NCI-H82 (cell line): ENCODE data around the gene CAMKV.
A peak's percentile ranks its signal among the peaks of the same experiment; 100 is the strongest.

Experiments used
- DNase-seq: peaks from one replicate; lab custom pipeline; 2025; lab: John Stamatoyannopoulos, UW

CAMKV gene

DNA sequence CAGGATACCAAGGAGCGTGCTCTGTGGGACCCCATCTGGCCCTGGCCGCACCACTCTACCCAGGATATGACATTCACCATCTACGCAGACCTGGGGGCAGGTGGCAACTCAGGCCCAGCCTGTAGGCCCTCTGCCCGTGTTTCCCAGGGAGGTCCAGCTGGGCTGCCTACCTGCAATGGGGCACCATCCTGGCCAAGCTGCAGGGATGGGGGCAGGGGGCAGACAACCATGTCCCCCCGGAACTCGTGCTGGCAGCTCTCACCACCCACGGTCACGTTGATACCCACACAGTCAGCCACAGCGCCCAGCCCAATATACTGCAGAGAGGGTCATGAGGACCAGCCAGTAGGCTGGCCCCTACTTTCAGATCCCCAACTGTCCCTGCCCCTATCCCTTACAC, 26.1 kb upstream of the CAMKV start:
- DNase-seq, result no peak

DNA sequence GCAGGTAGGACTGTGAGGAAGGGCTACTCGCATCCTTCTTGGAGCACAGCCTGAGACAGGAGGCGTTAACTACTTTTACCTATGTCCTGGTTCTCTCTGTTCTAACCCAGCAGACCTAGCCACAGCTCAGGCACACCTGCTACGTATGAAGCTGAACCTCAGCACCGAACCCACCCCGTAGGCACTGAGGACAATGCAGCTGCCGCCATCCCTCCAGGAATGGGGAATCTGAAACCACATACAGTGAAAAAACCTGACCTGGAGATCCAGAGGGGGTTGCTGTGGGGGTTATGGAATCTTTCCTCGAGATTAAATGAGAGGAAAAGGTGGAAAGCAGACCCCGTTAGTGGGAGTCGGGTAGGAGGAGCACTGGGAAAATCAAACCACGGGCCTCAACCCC, 19.6 kb upstream of the CAMKV start:
- no peak for DNase-seq

DNA sequence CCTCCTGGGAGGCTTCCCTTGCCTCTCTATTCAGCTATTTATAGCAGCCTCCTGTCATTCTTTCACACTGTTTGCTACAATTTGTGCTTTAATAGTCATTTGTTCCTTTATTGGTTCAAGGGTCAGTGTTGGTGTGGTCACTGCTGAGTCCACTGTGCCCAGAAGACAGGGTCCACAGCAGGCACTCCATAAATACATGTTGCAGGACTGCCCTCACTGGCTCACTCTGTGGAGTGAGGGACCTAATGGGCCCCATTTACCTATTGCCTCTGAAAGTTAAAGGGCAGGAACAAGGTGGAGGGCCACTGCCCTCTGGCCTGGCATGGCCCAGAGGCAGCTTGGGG, 17.2 kb upstream of the CAMKV start:
- no peak for DNase-seq

GRCh38 chr3:49883998-49884397, 14.3 kb upstream of the CAMKV start:
- DNase-seq, result no peak

GRCh38 chr3:49882166-49882565, 12.5 kb upstream of the CAMKV start:
- DNase-seq, result no peak

- peak; percentile 84 for DNase-seq
Observed at GRCh38 chr3:49880581-49881315, 11.0 kb upstream of the CAMKV start.

- no peak for DNase-seq
Observed at GRCh38 chr3:49879721-49880120, 10.0 kb upstream of the CAMKV start.

DNA sequence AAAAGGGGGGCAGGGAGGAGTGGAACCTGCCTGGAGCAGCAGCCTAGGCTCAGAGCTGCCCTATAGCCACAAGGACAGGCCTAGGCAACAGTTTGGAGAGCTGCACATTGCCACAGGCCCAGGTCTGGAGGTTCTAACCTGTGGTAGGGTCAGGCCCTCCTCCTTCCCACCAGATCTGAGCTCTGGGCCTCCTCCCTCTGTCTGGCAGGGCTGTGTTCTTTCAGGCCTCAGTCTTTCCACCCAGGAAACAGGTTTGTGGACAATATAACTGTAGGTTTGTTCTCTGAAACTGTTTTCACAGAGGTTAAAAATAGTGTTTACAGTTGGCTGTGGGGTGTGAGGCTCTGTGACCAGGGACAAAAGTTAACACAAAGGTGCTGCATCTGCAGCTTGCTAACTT, 9.0 kb upstream of the CAMKV start:
- no peak for DNase-seq

DNA sequence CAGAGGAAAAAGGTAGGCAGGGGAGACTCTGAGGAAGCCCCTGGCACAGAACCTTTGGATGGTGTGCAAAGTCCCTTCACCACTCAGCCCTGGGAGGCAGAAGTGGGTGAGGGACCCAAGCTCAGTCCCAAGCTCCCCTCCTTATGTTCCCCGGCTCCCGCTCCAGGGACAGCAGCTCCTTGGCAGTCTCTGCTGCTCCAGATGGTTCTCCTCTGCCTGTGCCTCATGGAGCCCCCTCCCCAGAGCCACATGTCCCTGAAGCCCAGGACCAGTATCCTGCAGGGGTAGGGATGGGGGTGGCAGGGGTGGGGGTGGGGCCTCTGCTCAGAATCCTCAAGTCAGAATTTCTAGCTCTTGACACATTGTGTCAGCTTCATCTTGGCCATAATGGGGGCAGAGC, 8.0 kb upstream of the CAMKV start:
- DNase-seq, result peak; percentile 40

- DNase-seq, result no peak
Observed at GRCh38 chr3:49876567-49876966, 6.9 kb upstream of the CAMKV start.

DNA sequence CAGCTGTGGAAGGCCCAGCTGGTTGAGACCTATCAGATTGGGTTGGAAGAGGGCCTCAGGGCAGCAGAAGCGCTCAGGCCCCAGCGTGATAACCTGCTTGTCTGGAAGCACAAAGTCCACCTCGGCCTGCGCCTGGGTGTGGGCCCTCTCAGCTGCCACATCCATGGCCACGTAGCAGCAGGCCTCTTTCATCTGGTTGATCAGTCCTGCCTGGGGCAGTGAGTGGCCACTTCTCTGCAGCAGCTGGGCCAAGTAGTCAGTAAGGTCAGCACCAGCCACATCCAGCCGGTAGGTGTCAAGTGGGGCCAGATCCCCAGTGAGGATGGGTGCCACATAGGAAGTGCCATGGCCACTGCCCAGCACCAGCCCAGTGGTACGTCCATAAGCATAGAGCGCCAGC, 3.9 kb upstream of the CAMKV start:
- DNase-seq, result no peak

- no peak for DNase-seq
Observed at GRCh38 chr3:49872801-49873281, 3.1 kb upstream of the CAMKV start.

- no peak for DNase-seq
Observed at GRCh38 chr3:49871531-49872153, 1.9 kb upstream of the CAMKV start.

DNA sequence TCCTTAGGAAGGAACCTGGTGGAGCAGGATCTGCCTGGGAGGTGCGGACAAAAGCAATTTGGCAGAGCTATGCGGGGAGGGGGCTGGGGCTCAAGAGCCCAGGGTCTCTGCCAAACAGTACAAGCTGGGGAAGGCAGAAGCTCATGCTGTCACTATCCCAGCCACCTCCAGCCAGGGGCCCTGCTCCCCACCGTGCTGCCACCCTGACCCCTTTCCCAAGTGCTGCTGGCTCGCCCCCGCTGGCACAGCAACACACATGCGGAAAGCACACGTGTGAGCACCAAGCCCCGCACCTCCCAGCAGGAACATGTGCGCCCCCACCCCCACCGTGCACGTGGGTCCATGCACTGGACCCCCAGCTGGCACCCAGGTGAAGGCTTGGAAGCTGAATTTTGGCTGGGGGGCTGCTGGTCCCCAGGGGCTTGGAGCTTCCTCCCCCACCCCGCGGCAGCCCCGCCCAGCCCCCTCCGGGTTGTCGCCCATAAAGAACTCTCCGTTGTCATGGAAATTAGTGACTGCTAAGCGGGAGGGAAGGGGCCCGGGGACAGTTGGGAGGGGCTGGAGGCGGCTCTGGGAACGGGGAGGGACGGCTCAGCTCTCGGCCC, 742 bp downstream of the CAMKV start:
- peak; percentile 59 for DNase-seq

GRCh38 chr3:49867871-49868321, 1.8 kb downstream of the CAMKV start:
- peak; percentile 90 for DNase-seq

- DNase-seq, result no peak
Observed at GRCh38 chr3:49867400-49867799, 2.3 kb downstream of the CAMKV start.

DNA sequence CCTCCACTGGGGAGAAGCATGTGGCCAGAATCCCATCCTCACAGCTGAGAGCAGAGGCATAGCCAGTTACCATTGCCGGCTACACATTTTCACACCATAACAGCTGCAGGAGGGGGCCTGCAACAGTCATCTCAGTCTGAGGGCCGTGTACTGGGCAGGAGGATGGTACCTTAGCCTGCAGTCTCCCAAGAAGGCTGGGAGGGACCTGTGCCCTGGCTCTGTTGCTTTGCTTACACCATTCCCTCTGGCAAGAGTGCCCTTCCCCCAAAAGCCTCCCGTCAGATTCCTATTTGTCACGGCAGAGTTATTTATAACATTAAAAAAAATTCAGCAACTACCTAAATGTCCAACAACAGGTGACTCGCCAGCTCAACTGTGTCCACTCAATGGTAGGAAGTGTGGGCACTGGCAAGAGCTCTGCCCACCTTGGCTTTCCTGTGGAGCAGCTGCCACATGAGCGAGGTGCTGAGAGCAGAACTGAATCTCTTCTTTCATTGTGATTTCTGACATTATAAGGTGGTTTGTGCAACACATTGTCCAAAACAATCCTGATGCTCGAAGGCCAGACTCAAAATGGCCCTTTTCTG, 4.4 kb downstream of the CAMKV start:
- DNase-seq, result no peak

DNA sequence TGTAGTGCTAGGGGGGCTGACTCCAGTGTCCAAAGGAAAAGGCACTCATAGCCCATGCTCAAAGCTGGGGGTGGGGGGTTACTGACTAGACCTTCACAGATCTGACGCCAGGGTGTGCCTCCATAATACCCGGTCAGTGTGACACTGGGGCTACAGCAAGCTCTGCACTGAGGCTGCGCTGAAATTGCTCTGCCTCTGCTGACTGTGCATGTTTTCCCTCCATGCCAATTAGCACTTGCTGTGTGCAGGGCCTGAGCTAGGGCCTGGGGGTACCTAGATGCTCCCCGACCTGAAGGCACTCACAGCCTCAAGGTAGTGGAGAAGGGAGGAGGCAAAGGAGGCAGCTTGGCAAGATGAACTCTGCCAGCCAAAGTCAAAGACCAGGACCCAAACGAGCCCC, 5.2 kb downstream of the CAMKV start:
- no peak for DNase-seq

GRCh38 chr3:49859576-49860305, 10.0 kb downstream of the CAMKV start:
- no peak for DNase-seq

GRCh38 chr3:49856181-49857005, 13.3 kb downstream of the CAMKV start, which contains the start of gene TRAIP:
Gene TRAIP, minus strand, starts transcription at chr3:49856564. Its CDS starts 111 bp downstream, at chr3:49856453.
- peak; percentile 97 for DNase-seq

GRCh38 chr3:49855662-49856061, 14.0 kb downstream of the CAMKV start:
- DNase-seq, result no peak
